DMS79 (cell line): Measurements from ENCODE around the gene ALDH18A1.
"Not testable (repeated sequence)": the region's sequence is repeated elsewhere in the genome, so short reads cannot be mapped to it uniquely, and the experiment has no call there.

Source experiments
- DNase-seq: peaks from one replicate; lab custom pipeline; 2025; lab: John Stamatoyannopoulos, UW

The ALDH18A1 gene

DNA sequence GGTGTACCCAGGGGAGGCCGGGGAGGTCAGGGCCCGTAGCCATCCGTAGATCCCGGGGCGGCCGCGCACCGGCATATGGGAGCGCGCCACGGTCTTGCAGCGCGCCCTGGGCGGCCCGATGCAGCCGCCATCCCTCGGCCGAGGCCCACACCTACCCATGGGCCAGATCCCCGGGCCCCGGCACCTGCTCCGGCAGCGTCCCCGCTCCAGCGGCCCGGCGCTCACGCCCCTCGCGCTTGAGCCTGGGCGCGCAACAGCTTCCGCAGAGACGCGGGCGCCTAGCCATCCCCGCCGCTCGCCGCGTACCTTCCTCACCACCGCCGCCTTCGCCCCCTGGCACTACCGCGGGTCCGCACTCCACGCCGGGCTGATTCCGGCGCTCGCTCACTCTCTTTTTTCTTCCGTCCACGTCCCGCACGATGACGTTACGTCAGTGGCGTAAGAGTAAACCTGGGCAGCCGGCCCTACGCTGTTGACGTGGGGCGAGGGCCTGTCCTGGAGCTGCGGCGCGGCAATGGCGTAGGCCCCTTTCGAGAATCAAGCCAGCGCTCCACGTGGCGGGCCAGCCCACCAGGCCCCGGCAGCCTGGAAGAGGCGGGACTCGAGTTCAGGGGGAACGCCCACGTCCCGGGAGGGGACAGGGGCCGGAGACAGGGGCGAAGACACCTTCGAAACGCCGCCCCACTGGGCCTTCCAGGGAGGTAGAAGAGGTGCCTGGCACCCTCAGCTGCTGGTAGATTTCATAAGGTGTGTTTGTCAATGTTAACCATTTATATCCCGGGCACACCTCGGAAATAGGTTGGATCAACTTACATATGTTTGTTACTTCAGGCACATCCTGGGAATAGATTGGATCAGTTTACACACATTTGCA lies at the start of gene ALDH18A1:
Gene ALDH18A1 (minus strand): TSS at position 421 of the 874 bp plus-strand sequence. CDS start 3,334 bp downstream, outside the sequence.
- peak; percentile 30 for DNase-seq

DNA sequence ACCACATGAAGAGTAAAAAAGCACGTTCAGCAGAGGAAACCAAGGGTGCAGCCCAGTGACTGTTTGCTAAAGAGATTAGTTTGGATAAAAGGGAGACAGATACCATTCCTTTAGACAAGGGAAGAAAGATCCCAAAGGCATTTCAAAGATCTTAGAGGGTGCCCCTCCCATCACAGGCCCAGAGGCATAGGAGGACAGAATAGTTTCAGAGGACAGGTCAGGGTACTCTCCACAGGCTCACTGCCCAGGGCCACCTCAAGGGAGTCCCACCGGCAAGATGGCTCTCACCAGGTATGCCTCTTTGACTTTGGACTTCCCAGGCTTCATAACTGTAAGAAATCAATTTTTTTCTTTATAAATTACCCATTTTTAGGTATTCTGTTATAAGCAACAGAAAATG lies 41.9 kb upstream of the ALDH18A1 start:
- no peak for DNase-seq

DNA sequence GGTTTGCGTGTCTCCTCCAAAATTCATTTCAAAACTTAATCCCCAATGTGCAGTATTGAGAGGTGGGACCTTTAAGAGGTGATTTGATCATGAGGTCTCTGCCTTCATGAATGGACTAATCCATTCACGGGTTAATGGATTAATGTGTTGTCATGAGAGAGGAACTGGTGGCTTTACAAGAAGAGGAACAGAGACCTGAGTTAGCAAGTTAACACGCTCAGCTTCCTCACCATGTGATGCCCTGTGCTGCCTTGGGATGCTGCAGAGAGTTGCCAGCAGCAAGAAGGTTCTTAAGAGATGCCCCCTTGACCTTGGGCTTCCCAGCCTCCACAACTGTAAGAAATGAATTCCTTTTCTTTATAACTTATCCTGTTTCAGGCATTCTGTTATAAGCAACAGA lies 40.9 kb upstream of the ALDH18A1 start:
- DNase-seq = no peak

- no peak for DNase-seq
Measured at GRCh38 chr10:95694665-95695064, 38.2 kb upstream of the ALDH18A1 start.

DNA sequence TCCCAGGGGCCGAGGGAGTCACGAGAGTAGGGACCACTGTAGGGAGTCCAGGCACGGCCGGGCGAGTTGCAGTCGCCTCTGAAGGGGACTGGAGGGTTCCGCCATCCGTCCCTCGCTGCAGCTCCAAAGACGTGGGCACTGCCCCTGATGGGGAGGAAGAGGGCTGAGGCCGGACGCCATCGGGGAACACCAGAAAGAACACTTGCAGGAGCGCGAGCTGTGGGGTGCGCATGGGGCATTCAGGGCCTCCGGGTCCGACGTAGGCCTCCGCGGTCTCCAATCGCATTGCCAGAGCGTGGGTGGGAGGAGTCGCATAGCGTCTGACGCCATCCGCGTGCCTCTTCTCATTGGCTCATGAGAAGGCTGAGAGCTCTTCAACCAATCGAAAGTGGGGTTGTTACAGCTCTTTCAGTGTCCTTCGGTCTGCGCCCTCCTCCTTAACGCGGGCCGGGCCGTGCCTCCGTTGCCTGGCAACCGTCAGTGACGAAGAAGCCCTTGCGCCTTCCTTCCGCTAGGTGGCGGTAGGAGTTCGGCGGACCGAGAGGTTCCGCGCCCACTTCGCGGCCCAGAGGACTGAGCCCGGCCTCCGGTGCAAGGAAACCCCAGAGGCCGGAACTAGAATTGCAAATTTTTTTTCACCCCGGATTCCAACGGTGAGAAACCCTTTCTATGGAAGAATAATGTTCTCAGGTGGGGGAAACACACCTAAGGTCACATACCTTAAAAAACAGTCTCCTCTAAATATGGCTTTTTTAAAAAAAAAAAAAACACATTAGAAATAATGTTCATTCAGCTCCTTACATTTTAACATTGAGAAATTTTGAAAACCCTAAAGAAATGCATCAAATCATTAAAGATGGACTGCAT lies 37.4 kb upstream of the ALDH18A1 start, which contains the start of gene TCTN3:
Gene TCTN3 (minus strand): TSS at position 260 of the 867 bp plus-strand sequence. CDS start 28 bp downstream, at position 232.
- peak; percentile 92 for DNase-seq

DNA sequence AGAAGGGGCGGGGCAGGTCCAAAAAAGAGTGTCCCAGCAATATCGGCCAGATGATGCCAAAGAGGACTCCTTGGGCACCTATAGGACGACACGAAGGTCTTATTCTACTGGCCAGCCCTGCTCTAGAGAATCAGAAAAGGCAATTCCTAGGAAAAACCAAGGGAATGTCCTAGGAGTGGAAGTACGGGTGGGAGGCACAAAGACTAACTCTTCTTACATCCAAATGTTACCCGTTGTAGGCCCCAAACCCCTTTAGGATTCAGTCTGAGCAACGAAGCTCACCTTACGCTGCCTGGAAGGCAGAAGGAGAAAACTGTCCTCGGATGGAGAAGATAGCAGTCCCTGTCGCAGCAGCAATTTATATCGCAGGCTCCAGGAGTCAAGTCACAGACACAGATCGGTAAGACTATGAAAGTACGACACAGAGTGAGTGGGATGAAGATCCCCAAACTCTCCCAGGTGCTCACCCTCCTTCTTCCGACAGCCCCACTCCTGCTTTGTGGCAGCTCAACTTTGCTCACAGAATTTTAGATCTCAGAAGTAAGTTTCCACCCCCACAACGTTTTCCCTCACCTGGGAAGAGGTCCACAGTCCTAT lies 36.7 kb upstream of the ALDH18A1 start:
- DNase-seq = no peak

DNA sequence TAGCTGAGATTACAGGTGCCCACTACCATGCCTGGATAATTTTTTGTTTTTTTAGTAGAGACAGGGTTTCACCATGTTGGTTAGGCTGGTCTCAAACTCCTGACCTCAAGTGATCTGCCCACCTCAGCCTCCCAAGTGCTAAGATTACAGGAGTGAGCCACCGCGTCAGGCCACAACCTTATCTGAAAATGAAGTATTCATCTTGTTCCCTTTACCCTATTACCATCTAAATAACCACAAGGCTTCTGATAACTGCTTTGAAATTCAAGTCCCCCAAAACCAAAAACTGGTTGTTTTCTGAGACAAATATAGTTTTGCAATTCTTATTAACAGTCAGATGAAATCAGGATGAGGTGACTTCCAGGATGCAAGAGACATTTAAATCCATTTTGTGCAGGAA lies 34.8 kb upstream of the ALDH18A1 start:
- DNase-seq = no peak

- no peak for DNase-seq
Measured at GRCh38 chr10:95688648-95689047, 32.1 kb upstream of the ALDH18A1 start.

GRCh38 chr10:95683966-95684365 lies 27.5 kb upstream of the ALDH18A1 start:
- no peak for DNase-seq

DNA sequence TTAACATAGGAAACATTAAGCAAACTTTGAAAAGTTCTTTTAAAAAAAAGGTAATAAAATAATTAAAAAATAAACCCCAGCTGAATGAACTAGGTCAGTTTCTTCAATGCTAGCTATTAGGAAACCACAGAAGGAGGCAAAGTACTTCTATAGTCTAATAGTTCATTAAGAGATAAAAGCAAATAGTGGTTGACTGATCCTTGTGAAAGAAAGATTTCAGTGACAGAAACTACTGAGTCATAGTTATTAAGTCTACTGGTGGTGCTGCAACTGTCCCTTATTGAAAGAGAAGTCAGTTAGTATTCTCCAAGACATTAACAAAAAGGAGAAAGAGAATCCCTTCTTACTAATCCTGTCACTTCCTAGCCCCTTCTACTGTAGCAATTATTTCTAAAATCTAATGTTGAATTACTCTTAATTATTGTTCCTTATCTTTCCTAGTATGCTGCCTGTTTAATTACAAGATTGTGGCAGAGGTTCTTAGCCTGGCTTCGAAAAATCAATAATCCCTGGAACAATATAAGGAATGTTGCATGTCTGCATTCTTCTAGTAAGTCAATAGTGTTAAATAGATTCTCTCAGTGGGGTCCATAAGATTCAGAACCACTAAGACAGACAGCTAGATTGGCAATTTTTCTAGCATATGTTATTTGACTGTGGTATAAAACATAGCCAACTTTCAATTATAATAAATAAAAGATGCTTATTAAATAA lies 19.0 kb upstream of the ALDH18A1 start:
- no peak for DNase-seq

DNA sequence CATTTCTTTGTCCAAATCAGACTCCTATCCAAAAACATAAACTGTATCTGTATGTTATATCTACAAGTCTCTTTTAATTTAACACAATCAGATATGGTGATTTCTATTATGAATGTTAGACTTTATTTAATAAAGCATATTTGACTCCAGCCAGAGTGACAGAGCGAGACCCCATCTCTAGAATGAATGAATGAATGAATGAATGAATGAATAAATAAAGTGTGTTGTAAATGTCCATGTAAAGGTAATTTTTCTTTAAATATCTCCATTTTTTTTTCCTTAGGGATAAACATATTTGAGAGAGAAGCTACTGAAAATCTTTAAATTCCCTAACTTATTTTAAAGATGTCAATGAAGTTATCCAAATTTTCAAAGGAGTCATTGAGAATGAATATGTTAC lies 18.1 kb upstream of the ALDH18A1 start:
- no peak for DNase-seq

- not testable (repeated sequence) for DNase-seq
Measured at GRCh38 chr10:95672641-95673040, 16.1 kb upstream of the ALDH18A1 start.

- no peak for DNase-seq
Measured at GRCh38 chr10:95664543-95664942, 8.0 kb upstream of the ALDH18A1 start.

GRCh38 chr10:95663496-95663895 lies 7.0 kb upstream of the ALDH18A1 start:
- DNase-seq = no peak

DNA sequence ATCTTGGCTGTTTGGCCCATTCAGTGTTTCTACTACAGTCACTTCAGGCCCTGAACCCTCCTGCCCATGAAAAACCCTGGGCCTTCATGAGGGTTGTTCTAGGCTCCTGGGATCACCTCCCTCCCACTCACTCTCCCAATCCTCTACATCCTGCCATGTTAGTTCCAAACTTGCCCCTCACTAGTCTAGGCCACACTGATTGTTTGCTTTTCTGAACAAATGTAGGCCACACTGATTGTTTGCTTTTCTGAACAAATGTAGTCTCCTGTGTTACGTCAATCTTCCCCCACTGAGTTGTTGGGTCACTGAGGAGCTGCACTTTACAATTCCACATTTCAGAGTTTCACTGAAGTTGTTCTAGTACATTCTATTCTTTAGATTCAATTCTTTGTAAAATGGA lies 5.3 kb upstream of the ALDH18A1 start:
- DNase-seq = no peak

DNA sequence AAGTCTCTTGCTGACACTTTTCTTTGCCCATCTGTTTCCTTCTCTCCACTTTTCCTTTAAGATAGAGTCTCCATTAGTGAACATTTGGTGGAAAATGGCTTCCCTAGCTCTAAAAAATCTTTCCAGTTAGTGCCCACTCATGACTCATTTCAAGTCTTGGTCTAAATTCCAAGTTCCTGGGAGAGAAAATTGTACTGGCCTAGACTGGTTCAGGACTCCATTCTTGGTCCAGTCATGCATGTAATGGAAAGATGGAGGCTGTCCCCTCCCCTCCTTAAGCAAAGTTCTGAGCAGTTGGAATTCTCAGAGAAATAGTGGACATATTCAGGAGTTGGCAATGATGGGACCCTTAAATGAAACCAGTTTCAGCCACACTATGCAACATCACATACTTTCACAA lies 3.8 kb upstream of the ALDH18A1 start:
- no peak for DNase-seq

GRCh38 chr10:95657250-95657649 lies 739 bp upstream of the ALDH18A1 start:
- no peak for DNase-seq

GRCh38 chr10:95655571-95656290 lies 780 bp downstream of the ALDH18A1 start:
- no peak for DNase-seq

DNA sequence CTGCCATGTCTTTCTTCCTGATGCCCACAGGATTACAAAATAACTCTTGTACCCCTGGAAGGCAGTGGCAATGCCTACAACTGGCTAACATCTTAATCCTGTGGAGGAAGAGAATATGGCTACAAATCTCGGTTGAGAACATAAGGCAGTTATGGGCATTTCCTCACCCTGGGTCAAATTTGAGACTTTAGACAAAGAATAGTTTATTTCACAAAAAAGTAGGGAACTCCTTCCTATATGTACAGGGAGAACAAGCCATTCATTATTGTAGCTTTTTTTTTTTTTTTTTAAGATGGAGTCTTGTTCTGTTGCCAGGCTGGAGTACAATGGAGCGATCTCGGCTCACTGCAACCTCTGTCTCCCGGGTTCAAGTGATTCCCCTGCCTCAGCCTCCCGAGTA lies 2.6 kb downstream of the ALDH18A1 start:
- no peak for DNase-seq

DNA sequence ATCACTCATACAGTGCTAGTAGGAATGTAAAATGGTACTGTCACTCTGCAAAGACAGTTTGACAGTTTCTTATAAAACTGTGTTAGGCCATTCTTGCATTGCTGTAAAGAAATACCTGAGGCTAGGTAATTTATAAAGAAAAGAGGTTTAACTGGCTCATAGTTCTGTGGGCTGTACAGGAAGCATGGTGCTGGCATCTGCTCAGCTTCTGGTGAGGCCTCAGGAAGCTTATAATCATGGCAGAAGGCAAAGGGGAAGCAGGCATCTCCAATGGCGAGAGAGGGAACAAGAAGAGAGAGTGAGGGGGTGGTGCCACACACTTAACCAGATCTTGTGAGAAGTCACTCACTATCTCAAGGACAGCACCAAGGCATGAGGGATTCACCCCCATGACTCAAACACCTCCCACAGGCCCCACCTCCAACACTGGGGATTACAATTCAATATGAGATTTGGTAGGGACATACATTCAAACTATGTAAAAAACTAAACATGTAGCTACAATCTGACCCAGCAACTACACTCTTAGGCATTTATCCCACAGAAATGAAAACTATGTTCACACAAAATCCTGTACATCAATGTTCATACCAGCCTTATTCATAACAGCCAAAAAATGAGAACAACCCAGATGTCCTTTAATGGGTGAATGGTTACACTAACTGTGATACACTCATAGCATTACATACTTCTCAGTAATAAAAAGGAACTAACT lies 5.0 kb downstream of the ALDH18A1 start:
- DNase-seq = no peak
